SU-DHL-6 (cell line): Measurements from ENCODE around the gene UNC5C.

Experiments
- EZH2phosphoT487 ChIP-seq: fragments of 200-600 bp; sonication (generic), shearing (Covaris generic); conservative IDR thresholded peaks from 2 replicates; pipeline ENCODE4 v1.6.1; 2018; ENCODE audit warnings: mild to moderate bottlenecking, antibody characterized with exemption, low read length, moderate library complexity, mixed read lengths
- TF ChIP-seq, protein P1 (sequence below): fragments of 200-600 bp; sonication (generic); IDR thresholded peaks from one replicate; pipeline ENCODE4 v1.5.1; 2017; ENCODE audit warnings: antibody characterized with exemption, mild to moderate bottlenecking, low read length, moderate library complexity; ENCODE audit not compliant: insufficient read depth, poor library complexity, severe bottlenecking

DNA sequence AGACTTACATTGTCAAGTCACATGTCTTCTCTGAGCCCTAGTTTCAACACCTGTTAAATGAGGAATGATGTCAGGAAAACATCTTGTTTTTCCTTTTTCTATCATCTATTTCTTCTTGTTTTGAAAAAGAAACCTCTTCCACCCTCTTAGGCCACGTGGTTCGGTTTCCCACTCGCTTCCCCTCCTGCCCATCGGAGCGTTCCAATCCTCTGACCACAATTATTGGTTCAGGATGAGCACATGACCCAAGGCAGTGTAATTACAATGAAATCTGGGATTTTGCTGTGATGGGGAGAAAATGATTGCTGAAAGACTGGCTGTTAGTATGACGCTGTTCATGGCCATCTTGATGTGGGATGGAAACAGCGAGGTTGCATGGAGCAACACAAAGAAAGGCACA is 186.7 kb downstream of the UNC5C start:
- TF ChIP-seq, protein P1, sequence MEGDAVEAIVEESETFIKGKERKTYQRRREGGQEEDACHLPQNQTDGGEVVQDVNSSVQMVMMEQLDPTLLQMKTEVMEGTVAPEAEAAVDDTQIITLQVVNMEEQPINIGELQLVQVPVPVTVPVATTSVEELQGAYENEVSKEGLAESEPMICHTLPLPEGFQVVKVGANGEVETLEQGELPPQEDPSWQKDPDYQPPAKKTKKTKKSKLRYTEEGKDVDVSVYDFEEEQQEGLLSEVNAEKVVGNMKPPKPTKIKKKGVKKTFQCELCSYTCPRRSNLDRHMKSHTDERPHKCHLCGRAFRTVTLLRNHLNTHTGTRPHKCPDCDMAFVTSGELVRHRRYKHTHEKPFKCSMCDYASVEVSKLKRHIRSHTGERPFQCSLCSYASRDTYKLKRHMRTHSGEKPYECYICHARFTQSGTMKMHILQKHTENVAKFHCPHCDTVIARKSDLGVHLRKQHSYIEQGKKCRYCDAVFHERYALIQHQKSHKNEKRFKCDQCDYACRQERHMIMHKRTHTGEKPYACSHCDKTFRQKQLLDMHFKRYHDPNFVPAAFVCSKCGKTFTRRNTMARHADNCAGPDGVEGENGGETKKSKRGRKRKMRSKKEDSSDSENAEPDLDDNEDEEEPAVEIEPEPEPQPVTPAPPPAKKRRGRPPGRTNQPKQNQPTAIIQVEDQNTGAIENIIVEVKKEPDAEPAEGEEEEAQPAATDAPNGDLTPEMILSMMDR: no peak
- TF ChIP-seq EZH2phosphoT487: no peak
